Measurements from ENCODE around the gene CORO1A.
A peak's percentile ranks its signal among the peaks of the same experiment; 100 is the strongest.
"Not testable (repeated sequence)": the region's sequence is repeated elsewhere in the genome, so short reads cannot be mapped to it uniquely, and the experiment has no call there.

The CORO1A gene

GRCh38 chr16:30183233-30184095, at the start of gene CORO1A:
TSS of gene CORO1A (plus strand) at chr16:30183602. CDS start at chr16:30185210, 1,608 bp downstream.
- DNase-seq: peak; percentile 95

GRCh38 chr16:30136971-30137605, 46.3 kb upstream of the CORO1A start:
- DNase-seq: no peak

GRCh38 chr16:30137897-30138296, 45.5 kb upstream of the CORO1A start:
- DNase-seq: no peak

- DNase-seq: no peak
Measured at GRCh38 chr16:30139583-30140481, 43.6 kb upstream of the CORO1A start.

- no peak for DNase-seq
Measured at GRCh38 chr16:30141750-30142149, 41.7 kb upstream of the CORO1A start.

- no peak for DNase-seq
Measured at GRCh38 chr16:30142672-30143346, 40.6 kb upstream of the CORO1A start.

- DNase-seq: no peak
Measured at GRCh38 chr16:30143347-30143702, 40.1 kb upstream of the CORO1A start.

- no peak for DNase-seq
Measured at GRCh38 chr16:30144017-30144416, 39.4 kb upstream of the CORO1A start.

GRCh38 chr16:30144917-30145316, 38.5 kb upstream of the CORO1A start:
- DNase-seq: no peak

GRCh38 chr16:30145657-30146056, 37.7 kb upstream of the CORO1A start:
- no peak for DNase-seq

- no peak for DNase-seq
Measured at GRCh38 chr16:30147843-30148510, 35.4 kb upstream of the CORO1A start.

- no peak for DNase-seq
Measured at GRCh38 chr16:30149250-30149930, 34.0 kb upstream of the CORO1A start.

GRCh38 chr16:30151091-30151490, 32.3 kb upstream of the CORO1A start:
- no peak for DNase-seq

- no peak for DNase-seq
Measured at GRCh38 chr16:30152517-30152916, 30.9 kb upstream of the CORO1A start.

- no peak for DNase-seq
Measured at GRCh38 chr16:30155188-30155587, 28.2 kb upstream of the CORO1A start.

GRCh38 chr16:30157214-30157613, 26.2 kb upstream of the CORO1A start:
- no peak for DNase-seq

GRCh38 chr16:30163538-30163937, 19.9 kb upstream of the CORO1A start:
- no peak for DNase-seq

GRCh38 chr16:30166202-30166902, 17.1 kb upstream of the CORO1A start:
- no peak for DNase-seq

- not testable (repeated sequence) for DNase-seq
Measured at GRCh38 chr16:30168746-30169145, 14.7 kb upstream of the CORO1A start.

- DNase-seq: not testable (repeated sequence)
Measured at GRCh38 chr16:30169416-30169815, 14.0 kb upstream of the CORO1A start.

- DNase-seq: not testable (repeated sequence)
Measured at GRCh38 chr16:30170145-30170544, 13.3 kb upstream of the CORO1A start.

Measured in activated CD8-positive, alpha-beta memory T cell treated with anti-CD3 and anti-CD28 coated beads for 24 hours (primary cell).